WTC11 (cell line): ENCODE data around the gene EPM2AIP1. TPM values are rescaled to one million over a fixed set of nuclear protein-coding genes. Genes with fewer than 3 reads are reported as not detected.

Source experiments
- ATF1 ChIP-seq: sonication (generic); formaldehyde crosslinking; IDR thresholded peaks from 2 replicates; pipeline ENCODE4 v1.8.1; 2023; ENCODE audit warnings: mild to moderate bottlenecking, moderate library complexity, missing genetic modification reagents
- ETV6 ChIP-seq: sonication (generic); formaldehyde crosslinking; IDR thresholded peaks from 2 replicates; pipeline ENCODE4 v1.8.1; 2022; ENCODE audit warnings: mild to moderate bottlenecking, missing genetic modification reagents
- GTF2I ChIP-seq: fragments of 250-450 bp; sonication (Bioruptor Pico); conservative IDR thresholded peaks from 2 replicates; pipeline ENCODE4 v1.4.0; 2021; ENCODE audit warnings: mild to moderate bottlenecking
- JAZF1 ChIP-seq: fragments of 250-450 bp; sonication (Bioruptor Pico); IDR thresholded peaks from 2 replicates; pipeline ENCODE4 v1.9.0; 2021; ENCODE audit warnings: moderate library complexity, mild to moderate bottlenecking, inconsistent platforms
- JUN ChIP-seq: sonication (generic); formaldehyde crosslinking; IDR thresholded peaks from 2 replicates; pipeline ENCODE4 v1.8.0; 2023; ENCODE audit warnings: mild to moderate bottlenecking, missing genetic modification reagents
- MYBL2 ChIP-seq: sonication (generic); formaldehyde crosslinking; IDR thresholded peaks from 2 replicates; pipeline ENCODE4 v1.8.1; 2023; ENCODE audit warnings: mild to moderate bottlenecking, moderate library complexity, missing genetic modification reagents
- NR1H2 ChIP-seq: sonication (generic); formaldehyde crosslinking; IDR thresholded peaks from 2 replicates; pipeline ENCODE4 v1.9.0; 2021; ENCODE audit warnings: mild to moderate bottlenecking, moderate library complexity, missing genetic modification reagents
- NR2C2 ChIP-seq: sonication (generic); formaldehyde crosslinking; IDR thresholded peaks from 2 replicates; pipeline ENCODE4 v1.8.0; 2022; ENCODE audit warnings: mild to moderate bottlenecking, missing genetic modification reagents
- RELA ChIP-seq: sonication (generic); formaldehyde crosslinking; IDR thresholded peaks from 2 replicates; pipeline ENCODE4 v1.8.1; 2022; ENCODE audit warnings: missing genetic modification reagents, mild to moderate bottlenecking, borderline replicate concordance
- SMAD4 ChIP-seq: sonication (generic); formaldehyde crosslinking; IDR thresholded peaks from 2 replicates; pipeline ENCODE4 v1.8.0; 2022; ENCODE audit warnings: mild to moderate bottlenecking, missing genetic modification reagents
- ZNF232 ChIP-seq: sonication (generic); formaldehyde crosslinking; IDR thresholded peaks from 2 replicates; pipeline ENCODE4 v1.8.0; 2022; ENCODE audit warnings: mild to moderate bottlenecking, missing genetic modification reagents
- total RNA-seq: library from RNA; stranded (reverse); gene quantifications from 3 replicates; pipeline ENCODE4 v1.2.3, GENCODE V29; 2021
- TF ChIP-seq, protein P1 (sequence below): fragments of 250-450 bp; sonication (Bioruptor Pico); IDR thresholded peaks from 2 replicates; pipeline ENCODE4 v1.9.0; 2021; ENCODE audit warnings: mild to moderate bottlenecking, borderline replicate concordance
- TF ChIP-seq, protein P2 (sequence below): fragments of 250-450 bp; sonication (Bioruptor Pico); conservative IDR thresholded peaks from 2 replicates; pipeline ENCODE4 v1.9.0; 2021; ENCODE audit warnings: mild to moderate bottlenecking
- TF ChIP-seq, protein P3 (sequence below): sonication (generic); formaldehyde crosslinking; IDR thresholded peaks from 2 replicates; pipeline ENCODE4 v1.8.1; 2023; ENCODE audit warnings: mild to moderate bottlenecking, missing genetic modification reagents, borderline replicate concordance
- TF ChIP-seq, protein P4 (sequence below): sonication (generic); formaldehyde crosslinking; IDR thresholded peaks from 2 replicates; pipeline ENCODE4 v1.8.0; 2022; ENCODE audit warnings: mild to moderate bottlenecking, missing genetic modification reagents
- TF ChIP-seq, protein P5 (sequence below): sonication (generic); formaldehyde crosslinking; IDR thresholded peaks from 2 replicates; pipeline ENCODE4 v1.8.0; 2023; ENCODE audit warnings: missing genetic modification reagents, mild to moderate bottlenecking, borderline replicate concordance
- TF ChIP-seq, protein P6 (sequence below): fragments of 250-450 bp; sonication (Bioruptor Pico); IDR thresholded peaks from 2 replicates; pipeline ENCODE4 v1.9.0; 2021; ENCODE audit warnings: mild to moderate bottlenecking
- TF ChIP-seq, protein P7 (sequence below): sonication (generic); formaldehyde crosslinking; conservative IDR thresholded peaks from 2 replicates; pipeline ENCODE4 v1.8.1; 2022; ENCODE audit warnings: mild to moderate bottlenecking, missing genetic modification reagents
- TF ChIP-seq, protein P8 (sequence below): sonication (generic); formaldehyde crosslinking; IDR thresholded peaks from 2 replicates; pipeline ENCODE4 v1.8.1; 2022; ENCODE audit warnings: low read depth, mild to moderate bottlenecking, moderate library complexity, missing genetic modification reagents, borderline replicate concordance

EPM2AIP1 gene
- total RNA-seq, 1 experiment from 2014 or later: 11.0 TPM

DNA sequence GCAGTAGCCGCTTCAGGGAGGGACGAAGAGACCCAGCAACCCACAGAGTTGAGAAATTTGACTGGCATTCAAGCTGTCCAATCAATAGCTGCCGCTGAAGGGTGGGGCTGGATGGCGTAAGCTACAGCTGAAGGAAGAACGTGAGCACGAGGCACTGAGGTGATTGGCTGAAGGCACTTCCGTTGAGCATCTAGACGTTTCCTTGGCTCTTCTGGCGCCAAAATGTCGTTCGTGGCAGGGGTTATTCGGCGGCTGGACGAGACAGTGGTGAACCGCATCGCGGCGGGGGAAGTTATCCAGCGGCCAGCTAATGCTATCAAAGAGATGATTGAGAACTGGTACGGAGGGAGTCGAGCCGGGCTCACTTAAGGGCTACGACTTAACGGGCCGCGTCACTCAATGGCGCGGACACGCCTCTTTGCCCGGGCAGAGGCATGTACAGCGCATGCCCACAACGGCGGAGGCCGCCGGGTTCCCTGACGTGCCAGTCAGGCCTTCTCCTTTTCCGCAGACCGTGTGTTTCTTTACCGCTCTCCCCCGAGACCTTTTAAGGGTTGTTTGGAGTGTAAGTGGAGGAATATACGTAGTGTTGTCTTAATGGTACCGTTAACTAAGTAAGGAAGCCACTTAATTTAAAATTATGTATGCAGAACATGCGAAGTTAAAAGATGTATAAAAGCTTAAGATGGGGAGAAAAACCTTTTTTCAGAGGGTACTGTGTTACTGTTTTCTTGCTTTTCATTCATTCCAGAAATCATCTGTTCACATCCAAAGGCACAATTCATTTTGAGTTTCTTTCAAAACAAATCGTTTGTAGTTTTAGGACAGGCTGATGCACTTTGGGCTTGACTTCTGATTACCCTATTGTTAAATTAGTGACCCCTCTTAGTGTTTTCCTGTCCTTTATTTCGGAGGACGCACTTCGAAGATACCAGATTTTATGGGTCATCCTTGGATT, 674 bp upstream of the EPM2AIP1 start, which contains the start of gene MLH1 (continued):
- TF ChIP-seq, protein P1, sequence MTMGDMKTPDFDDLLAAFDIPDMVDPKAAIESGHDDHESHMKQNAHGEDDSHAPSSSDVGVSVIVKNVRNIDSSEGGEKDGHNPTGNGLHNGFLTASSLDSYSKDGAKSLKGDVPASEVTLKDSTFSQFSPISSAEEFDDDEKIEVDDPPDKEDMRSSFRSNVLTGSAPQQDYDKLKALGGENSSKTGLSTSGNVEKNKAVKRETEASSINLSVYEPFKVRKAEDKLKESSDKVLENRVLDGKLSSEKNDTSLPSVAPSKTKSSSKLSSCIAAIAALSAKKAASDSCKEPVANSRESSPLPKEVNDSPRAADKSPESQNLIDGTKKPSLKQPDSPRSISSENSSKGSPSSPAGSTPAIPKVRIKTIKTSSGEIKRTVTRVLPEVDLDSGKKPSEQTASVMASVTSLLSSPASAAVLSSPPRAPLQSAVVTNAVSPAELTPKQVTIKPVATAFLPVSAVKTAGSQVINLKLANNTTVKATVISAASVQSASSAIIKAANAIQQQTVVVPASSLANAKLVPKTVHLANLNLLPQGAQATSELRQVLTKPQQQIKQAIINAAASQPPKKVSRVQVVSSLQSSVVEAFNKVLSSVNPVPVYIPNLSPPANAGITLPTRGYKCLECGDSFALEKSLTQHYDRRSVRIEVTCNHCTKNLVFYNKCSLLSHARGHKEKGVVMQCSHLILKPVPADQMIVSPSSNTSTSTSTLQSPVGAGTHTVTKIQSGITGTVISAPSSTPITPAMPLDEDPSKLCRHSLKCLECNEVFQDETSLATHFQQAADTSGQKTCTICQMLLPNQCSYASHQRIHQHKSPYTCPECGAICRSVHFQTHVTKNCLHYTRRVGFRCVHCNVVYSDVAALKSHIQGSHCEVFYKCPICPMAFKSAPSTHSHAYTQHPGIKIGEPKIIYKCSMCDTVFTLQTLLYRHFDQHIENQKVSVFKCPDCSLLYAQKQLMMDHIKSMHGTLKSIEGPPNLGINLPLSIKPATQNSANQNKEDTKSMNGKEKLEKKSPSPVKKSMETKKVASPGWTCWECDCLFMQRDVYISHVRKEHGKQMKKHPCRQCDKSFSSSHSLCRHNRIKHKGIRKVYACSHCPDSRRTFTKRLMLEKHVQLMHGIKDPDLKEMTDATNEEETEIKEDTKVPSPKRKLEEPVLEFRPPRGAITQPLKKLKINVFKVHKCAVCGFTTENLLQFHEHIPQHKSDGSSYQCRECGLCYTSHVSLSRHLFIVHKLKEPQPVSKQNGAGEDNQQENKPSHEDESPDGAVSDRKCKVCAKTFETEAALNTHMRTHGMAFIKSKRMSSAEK (CRISPR knock-in tag): no peak
- TF ChIP-seq, protein P2, sequence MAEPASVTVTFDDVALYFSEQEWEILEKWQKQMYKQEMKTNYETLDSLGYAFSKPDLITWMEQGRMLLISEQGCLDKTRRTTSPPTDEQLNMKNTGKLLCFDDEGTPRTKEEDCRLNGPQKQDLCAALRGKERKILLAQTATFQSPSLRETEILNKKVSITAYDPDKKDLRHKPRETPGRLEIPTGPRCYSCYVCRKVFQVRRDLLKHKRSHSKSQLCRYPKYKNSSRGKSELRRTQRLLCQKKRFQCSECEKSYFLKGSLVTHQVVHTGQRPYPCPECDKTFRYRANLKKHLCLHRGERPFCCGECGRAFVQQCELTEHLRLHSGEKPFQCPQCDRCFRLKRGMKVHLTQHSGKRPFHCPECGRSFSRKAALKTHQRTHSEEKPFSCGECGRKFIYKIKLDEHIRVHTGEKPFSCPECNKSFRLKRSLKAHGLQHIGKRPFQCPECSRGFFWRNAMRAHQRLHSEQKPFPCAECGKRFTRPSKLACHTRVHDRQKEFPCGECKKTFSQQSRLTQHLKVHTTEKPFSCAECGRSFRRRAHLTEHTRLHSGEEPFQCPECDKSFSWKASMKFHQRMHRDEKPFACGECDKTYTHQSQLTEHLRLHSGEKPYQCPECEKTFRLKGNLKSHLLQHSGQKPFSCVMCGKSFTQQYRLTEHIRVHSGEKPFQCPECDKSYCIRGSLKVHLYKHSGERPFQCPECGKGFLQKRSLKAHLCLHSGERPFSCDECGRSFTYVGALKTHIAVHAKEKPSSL (CRISPR knock-in tag): no peak
- no peak for TF ChIP-seq JAZF1 (CRISPR knock-in tag)
- TF ChIP-seq NR1H2 (CRISPR knock-in tag): no peak
- TF ChIP-seq, protein P3, sequence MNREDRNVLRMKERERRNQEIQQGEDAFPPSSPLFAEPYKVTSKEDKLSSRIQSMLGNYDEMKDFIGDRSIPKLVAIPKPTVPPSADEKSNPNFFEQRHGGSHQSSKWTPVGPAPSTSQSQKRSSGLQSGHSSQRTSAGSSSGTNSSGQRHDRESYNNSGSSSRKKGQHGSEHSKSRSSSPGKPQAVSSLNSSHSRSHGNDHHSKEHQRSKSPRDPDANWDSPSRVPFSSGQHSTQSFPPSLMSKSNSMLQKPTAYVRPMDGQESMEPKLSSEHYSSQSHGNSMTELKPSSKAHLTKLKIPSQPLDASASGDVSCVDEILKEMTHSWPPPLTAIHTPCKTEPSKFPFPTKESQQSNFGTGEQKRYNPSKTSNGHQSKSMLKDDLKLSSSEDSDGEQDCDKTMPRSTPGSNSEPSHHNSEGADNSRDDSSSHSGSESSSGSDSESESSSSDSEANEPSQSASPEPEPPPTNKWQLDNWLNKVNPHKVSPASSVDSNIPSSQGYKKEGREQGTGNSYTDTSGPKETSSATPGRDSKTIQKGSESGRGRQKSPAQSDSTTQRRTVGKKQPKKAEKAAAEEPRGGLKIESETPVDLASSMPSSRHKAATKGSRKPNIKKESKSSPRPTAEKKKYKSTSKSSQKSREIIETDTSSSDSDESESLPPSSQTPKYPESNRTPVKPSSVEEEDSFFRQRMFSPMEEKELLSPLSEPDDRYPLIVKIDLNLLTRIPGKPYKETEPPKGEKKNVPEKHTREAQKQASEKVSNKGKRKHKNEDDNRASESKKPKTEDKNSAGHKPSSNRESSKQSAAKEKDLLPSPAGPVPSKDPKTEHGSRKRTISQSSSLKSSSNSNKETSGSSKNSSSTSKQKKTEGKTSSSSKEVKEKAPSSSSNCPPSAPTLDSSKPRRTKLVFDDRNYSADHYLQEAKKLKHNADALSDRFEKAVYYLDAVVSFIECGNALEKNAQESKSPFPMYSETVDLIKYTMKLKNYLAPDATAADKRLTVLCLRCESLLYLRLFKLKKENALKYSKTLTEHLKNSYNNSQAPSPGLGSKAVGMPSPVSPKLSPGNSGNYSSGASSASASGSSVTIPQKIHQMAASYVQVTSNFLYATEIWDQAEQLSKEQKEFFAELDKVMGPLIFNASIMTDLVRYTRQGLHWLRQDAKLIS (CRISPR knock-in tag): no peak
- no peak for TF ChIP-seq NR2C2
- no peak for TF ChIP-seq RELA
- TF ChIP-seq GTF2I: no peak
- TF ChIP-seq JUN (CRISPR knock-in tag): 0 out of 2 replicates have a peak, but pooled peaks have one; percentile 35
- TF ChIP-seq MYBL2 (CRISPR knock-in tag): no peak
- TF ChIP-seq, protein P4, sequence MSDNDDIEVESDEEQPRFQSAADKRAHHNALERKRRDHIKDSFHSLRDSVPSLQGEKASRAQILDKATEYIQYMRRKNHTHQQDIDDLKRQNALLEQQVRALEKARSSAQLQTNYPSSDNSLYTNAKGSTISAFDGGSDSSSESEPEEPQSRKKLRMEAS (CRISPR knock-in tag): peak; percentile 80
- TF ChIP-seq, protein P5, sequence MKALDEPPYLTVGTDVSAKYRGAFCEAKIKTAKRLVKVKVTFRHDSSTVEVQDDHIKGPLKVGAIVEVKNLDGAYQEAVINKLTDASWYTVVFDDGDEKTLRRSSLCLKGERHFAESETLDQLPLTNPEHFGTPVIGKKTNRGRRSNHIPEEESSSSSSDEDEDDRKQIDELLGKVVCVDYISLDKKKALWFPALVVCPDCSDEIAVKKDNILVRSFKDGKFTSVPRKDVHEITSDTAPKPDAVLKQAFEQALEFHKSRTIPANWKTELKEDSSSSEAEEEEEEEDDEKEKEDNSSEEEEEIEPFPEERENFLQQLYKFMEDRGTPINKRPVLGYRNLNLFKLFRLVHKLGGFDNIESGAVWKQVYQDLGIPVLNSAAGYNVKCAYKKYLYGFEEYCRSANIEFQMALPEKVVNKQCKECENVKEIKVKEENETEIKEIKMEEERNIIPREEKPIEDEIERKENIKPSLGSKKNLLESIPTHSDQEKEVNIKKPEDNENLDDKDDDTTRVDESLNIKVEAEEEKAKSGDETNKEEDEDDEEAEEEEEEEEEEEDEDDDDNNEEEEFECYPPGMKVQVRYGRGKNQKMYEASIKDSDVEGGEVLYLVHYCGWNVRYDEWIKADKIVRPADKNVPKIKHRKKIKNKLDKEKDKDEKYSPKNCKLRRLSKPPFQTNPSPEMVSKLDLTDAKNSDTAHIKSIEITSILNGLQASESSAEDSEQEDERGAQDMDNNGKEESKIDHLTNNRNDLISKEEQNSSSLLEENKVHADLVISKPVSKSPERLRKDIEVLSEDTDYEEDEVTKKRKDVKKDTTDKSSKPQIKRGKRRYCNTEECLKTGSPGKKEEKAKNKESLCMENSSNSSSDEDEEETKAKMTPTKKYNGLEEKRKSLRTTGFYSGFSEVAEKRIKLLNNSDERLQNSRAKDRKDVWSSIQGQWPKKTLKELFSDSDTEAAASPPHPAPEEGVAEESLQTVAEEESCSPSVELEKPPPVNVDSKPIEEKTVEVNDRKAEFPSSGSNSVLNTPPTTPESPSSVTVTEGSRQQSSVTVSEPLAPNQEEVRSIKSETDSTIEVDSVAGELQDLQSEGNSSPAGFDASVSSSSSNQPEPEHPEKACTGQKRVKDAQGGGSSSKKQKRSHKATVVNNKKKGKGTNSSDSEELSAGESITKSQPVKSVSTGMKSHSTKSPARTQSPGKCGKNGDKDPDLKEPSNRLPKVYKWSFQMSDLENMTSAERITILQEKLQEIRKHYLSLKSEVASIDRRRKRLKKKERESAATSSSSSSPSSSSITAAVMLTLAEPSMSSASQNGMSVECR (CRISPR knock-in tag): 0 out of 2 replicates have a peak, but pooled peaks have one; percentile 68
- TF ChIP-seq, protein P6, sequence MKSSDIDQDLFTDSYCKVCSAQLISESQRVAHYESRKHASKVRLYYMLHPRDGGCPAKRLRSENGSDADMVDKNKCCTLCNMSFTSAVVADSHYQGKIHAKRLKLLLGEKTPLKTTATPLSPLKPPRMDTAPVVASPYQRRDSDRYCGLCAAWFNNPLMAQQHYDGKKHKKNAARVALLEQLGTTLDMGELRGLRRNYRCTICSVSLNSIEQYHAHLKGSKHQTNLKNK (CRISPR knock-in tag): no peak
- TF ChIP-seq ETV6 (CRISPR knock-in tag): peak; percentile 77
- TF ChIP-seq, protein P7, sequence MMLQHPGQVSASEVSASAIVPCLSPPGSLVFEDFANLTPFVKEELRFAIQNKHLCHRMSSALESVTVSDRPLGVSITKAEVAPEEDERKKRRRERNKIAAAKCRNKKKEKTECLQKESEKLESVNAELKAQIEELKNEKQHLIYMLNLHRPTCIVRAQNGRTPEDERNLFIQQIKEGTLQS (CRISPR knock-in tag): no peak
- no peak for TF ChIP-seq ATF1 (CRISPR knock-in tag)
- peak; percentile 70; the same call in 1 of the 2 replicates for TF ChIP-seq ZNF232 (CRISPR knock-in tag)
- TF ChIP-seq, protein P8, sequence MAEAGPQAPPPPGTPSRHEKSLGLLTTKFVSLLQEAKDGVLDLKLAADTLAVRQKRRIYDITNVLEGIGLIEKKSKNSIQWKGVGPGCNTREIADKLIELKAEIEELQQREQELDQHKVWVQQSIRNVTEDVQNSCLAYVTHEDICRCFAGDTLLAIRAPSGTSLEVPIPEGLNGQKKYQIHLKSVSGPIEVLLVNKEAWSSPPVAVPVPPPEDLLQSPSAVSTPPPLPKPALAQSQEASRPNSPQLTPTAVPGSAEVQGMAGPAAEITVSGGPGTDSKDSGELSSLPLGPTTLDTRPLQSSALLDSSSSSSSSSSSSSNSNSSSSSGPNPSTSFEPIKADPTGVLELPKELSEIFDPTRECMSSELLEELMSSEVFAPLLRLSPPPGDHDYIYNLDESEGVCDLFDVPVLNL: no peak
- no peak for TF ChIP-seq SMAD4 (CRISPR knock-in tag)
